HG02870 (cell line): ENCODE data around the gene MTA1.

ENCODE experiments used
- ATAC-seq: cut with Tn5 transposase; IDR thresholded peaks from one replicate; pipeline ENCODE4 v1.9.1; 2021; ENCODE audit warnings: mild to moderate bottlenecking, moderate library complexity; ENCODE audit not compliant: unreplicated experiment

Gene MTA1

GRCh38 chr14:105419195-105420091 is at the start of gene MTA1:
MTA1 (plus strand) TSS chr14:105419827; CDS start chr14:105420036, 209 bp downstream.
- no peak for ATAC-seq

GRCh38 chr14:105374389-105374788 is 45.2 kb upstream of the MTA1 start:
- ATAC-seq = no peak

- no peak for ATAC-seq
These were observed 44.0 kb upstream of the MTA1 start for GRCh38 chr14:105375635-105376057.

- no peak for ATAC-seq
These were observed 42.8 kb upstream of the MTA1 start for GRCh38 chr14:105376521-105377440.

GRCh38 chr14:105377555-105378182 is 42.0 kb upstream of the MTA1 start:
- ATAC-seq = no peak

- ATAC-seq = no peak
These were observed 41.4 kb upstream of the MTA1 start for GRCh38 chr14:105378199-105378598.

- ATAC-seq = no peak
These were observed 40.5 kb upstream of the MTA1 start for GRCh38 chr14:105378873-105379685.

GRCh38 chr14:105379946-105380345 is 39.7 kb upstream of the MTA1 start:
- no peak for ATAC-seq

GRCh38 chr14:105380756-105381155 is 38.9 kb upstream of the MTA1 start:
- ATAC-seq = no peak

GRCh38 chr14:105381446-105382342 is 37.9 kb upstream of the MTA1 start:
- ATAC-seq = no peak

- no peak for ATAC-seq
These were observed 37.1 kb upstream of the MTA1 start for GRCh38 chr14:105382343-105383082.

- ATAC-seq = no peak
These were observed 36.4 kb upstream of the MTA1 start for GRCh38 chr14:105383083-105383730.

GRCh38 chr14:105384041-105384557 is 35.5 kb upstream of the MTA1 start:
- ATAC-seq = no peak

GRCh38 chr14:105384605-105385321 is 34.9 kb upstream of the MTA1 start:
- ATAC-seq = no peak

- ATAC-seq = no peak
These were observed 34.3 kb upstream of the MTA1 start for GRCh38 chr14:105385322-105385637.

GRCh38 chr14:105385698-105386365 is 33.8 kb upstream of the MTA1 start:
- ATAC-seq = no peak
